ENCODE data around the gene OR10K1.
"Not testable (repeated sequence)": the region's sequence is repeated elsewhere in the genome, so short reads cannot be mapped to it uniquely, and the experiment has no call there.

OR10K1 gene, protein sequence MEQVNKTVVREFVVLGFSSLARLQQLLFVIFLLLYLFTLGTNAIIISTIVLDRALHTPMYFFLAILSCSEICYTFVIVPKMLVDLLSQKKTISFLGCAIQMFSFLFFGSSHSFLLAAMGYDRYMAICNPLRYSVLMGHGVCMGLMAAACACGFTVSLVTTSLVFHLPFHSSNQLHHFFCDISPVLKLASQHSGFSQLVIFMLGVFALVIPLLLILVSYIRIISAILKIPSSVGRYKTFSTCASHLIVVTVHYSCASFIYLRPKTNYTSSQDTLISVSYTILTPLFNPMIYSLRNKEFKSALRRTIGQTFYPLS

GRCh38 chr1:158461534-158461933 is at the start of gene OR10K1:
TSS of gene OR10K1 (plus strand) at chr1:158461834. CDS start at chr1:158465562, 3,728 bp downstream.
- no peak for DNase-seq

DNA sequence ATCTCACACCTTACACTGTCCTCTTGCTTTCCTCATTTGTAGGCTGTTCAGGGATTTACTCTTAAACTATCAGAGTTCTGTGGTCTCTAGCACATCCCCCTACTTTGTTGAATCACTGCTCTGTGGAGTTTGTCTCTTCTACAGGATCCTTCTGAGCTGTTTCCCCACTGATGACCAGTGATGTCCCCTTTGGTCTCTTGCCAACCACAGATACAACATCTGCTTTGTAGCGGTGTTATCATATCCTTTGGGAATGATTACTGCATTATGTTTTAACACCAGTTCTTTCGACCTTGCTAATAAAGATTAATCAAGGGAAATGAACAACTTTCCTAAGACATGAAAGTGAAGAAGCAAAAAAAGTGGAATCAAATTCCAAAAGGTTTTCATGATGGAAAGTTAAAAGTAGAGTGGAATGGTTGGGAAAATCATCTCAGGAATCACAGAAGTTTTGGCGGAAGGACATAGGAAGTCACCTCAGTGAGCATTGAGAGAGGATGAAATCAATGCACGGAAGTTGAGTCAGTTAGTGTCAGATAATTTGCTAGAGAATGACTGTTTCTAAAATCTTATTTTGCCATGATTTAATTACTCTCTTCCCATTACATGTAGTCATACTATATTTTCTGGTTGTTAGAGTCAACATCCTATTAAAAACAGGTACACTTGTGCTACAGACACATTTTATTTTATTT is 46.8 kb upstream of the OR10K1 start:
- DNase-seq, result no peak

- no peak for DNase-seq
These were observed 44.0 kb upstream of the OR10K1 start for GRCh38 chr1:158417586-158417985.

- DNase-seq, result no peak
These were observed 39.4 kb upstream of the OR10K1 start for GRCh38 chr1:158422212-158422611.

- no peak for DNase-seq
These were observed 36.6 kb upstream of the OR10K1 start for GRCh38 chr1:158425027-158425426.

GRCh38 chr1:158426137-158426536 is 35.5 kb upstream of the OR10K1 start, which contains the start of gene OR10K2:
TSS of gene OR10K2 (minus strand) at chr1:158426237. CDS start at chr1:158420866, 5,371 bp downstream.
- no peak for DNase-seq

DNA sequence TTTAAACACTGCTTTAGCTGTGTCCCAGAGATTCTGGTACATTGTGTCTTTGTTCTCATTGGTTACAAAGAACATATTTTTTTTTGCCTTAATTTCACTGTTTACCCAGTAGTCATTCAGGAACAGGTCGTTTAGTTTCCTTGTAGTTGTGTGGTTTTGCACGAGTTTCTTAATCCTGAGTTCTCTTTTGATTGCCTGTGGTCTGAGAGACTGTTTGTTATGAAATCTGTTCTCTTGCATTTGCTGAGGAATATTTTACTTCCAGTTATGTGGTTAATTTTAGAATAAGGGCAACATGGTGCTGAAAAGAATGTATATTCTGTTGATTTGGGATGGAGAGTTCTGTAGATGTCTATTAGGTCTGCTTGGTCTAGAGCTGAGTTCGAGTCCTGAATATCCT is 31.5 kb upstream of the OR10K1 start:
- not testable (repeated sequence) for DNase-seq

- no peak for DNase-seq
These were observed 26.9 kb upstream of the OR10K1 start for GRCh38 chr1:158434741-158435140.

- DNase-seq, result no peak
These were observed 16.3 kb upstream of the OR10K1 start for GRCh38 chr1:158445376-158445775.

- DNase-seq, result no peak
These were observed 7.1 kb upstream of the OR10K1 start for GRCh38 chr1:158454537-158454936.

GRCh38 chr1:158457246-158457645 is 4.4 kb upstream of the OR10K1 start:
- no peak for DNase-seq

- DNase-seq, result no peak
These were observed 3.4 kb upstream of the OR10K1 start for GRCh38 chr1:158458263-158458662.

DNA sequence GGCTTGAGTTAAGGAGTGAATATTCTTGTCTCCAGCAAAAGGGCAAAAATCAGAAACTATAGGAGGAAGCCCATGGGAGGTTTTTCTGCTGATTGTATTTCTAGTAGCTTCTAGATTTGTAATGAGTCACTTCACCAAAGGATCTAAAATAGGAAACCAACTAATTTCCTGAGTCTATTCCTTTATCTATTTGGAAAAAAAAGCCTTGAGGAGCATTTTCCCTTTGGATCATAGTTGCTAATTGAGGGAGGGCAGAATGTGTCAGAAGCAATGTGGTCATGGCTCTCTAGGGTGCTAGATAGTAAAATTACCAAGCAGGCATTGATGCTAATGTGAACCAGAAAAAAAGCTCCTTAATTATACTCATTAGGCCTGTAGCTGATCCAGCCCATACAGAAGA is 10.3 kb downstream of the OR10K1 start, which contains the start of gene OR10R2:
OR10R2 (plus strand) TSS at position 301 of the 400 bp plus-strand sequence. CDS start 106 bp downstream, outside the sequence.
- no peak for DNase-seq

DNA sequence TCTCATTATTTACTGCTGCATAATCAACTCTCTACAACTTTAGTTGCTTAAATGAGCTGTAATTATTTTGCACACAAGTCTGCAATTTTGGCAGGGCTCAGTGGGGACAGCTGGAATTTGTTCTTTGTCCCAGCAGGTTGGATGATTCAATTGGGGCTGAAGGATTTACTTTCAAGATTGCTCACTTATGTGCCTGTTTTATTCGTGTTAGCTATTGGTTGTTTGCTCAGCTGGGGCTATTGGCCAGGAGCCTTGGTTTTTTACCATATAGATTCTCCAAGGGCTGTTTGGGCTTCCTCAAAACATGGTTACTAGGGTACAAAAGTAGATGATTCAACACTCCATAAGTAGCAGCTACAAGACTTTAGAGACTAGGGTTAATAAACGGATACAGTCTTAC is 23.8 kb downstream of the OR10K1 start:
- DNase-seq, result no peak

DNA sequence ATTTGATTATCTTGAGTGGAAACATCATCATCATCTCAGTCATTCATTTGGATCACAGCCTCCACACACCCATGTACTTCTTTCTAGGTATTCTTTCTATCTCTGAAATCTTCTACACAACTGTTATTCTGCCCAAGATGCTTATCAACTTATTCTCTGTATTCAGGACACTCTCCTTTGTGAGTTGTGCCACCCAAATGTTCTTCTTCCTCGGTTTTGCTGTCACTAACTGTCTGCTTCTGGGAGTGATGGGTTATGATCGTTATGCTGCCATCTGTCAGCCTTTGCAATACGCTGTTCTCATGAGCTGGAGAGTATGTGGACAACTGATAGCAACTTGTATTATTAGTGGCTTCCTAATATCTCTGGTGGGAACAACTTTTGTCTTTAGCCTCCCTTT is 29.7 kb downstream of the OR10K1 start:
- no peak for DNase-seq

DNA sequence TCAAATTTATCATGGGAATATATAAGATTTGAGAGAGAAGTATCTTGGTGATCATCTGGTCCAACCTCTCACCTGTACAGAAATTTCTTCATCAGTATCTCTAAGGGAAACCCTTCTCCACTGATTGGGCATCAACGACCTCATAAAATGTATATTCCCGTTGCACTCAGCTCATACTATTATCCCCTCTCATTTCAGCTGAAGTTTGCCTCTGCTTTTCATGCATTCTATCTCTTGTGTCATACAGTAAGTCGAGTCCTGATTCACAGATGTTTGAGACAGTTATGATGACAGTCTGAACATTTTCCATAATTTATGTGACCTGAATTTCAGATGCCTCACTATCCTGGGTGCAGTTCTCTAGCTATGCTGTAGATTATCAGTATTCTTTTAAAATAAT is 31.4 kb downstream of the OR10K1 start:
- no peak for DNase-seq

DNA sequence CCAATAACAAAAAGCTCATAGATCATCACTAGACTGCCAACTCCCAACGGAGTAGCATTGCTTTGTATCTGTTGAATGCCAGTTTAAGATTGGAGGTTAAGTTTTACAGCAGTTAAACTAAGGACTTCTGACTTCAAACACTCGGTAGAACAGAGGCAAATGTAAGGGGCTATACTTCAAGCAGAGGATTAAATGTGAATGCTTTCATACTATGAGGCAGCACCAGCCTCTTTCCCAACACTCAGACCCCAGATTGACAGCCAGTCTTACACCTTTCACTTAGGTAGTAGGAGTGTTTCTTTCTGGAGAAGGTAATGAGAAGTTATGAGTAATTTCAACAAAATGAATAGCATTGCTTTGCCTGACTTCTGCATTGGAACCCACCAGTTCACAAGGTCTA is 33.2 kb downstream of the OR10K1 start:
- DNase-seq, result no peak

- DNase-seq, result no peak
These were observed 34.7 kb downstream of the OR10K1 start for GRCh38 chr1:158496374-158496773.

- DNase-seq, result no peak
These were observed 44.8 kb downstream of the OR10K1 start for GRCh38 chr1:158506369-158506987.

DNA sequence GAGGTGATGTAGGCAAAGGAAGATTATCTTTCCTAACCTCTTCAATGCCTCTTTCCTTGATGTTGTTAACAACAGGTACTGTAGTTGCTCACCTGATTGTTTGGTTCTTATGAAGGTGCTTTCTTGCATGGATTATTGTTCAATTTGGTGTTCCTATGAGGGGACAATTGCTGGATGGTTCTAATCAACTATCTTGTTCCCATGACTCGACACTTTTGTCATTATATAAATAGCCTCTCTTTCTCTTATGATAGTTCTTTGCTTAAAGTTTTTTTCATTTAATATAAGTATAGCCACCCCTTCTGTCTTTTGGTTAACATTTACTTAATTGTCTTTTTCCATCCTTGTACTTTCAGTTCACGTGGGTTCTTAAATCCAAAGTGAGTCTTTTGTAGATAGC is 45.9 kb downstream of the OR10K1 start:
- DNase-seq, result no peak

- peak; percentile 2 for DNase-seq
These were observed 48.0 kb downstream of the OR10K1 start for GRCh38 chr1:158509471-158510156.

DNA sequence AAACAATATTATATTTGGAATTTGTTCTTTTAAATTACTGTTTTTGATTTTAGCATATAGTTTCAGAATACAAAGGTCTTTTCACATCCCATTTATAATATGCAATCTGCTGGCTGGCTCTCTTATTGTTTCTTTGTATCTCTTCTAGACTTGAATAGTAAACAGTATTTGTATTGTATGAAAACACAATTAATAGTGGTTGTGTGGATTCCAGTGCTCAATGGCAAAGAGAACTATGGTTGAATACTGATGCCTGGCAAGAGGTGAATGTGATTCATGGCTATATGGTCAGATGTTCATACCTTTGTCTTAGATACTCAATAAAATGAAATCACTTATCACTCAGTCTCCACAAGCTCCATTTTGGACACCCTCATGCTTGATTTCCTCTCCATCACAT is 55.3 kb downstream of the OR10K1 start:
- no peak for DNase-seq

Data from NCI-H2171 treated with DMSO at 0.1 percent for 48 hours (cell line).